ENCODE results near the gene THRA.

THRA gene

GRCh38 chr17:40026816-40027613 is 35.8 kb upstream of the THRA start:
- DNase-seq (ENCODE audit: low spot score), result peak; percentile 93

DNA sequence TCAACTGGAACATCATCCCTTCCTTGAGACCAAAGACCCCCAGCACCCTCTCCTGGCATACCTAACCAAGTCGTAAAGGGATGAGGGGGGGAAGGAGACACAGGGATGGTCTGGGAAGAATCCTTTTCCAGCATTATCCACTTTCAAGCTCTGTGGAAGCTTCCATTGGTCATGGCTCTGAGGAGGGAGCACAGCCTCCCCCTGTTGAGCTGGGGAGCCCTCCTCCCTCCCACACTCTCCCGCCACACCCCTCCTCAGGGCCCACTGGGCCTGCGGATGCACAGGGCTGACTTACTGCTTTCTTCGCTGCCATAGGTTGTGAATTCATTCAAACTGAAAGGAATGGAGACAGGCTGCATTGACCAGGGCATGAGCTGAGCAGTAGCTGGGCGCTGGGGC is 35.2 kb upstream of the THRA start:
- DNase-seq (ENCODE audit: low spot score), result no peak

DNA sequence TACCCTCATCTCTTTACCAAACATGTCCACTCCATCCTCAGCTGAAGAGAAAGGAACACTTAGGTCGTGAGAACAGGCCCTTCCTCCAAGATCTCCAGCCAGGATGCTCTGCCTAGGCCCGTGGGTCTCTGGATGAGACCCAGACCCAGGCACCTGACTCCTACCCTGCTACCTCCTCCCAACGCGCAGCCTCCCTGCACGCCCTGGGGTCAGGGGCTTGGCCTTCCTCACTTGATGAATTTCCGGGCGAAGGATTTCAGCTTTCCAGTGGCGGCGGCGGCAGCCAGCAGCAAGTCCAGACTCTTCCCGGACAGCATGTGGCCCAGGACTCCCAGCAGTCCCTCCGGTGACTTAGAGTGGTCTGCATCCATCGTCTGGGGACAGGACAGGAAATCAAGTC is 34.2 kb upstream of the THRA start:
- DNase-seq (ENCODE audit: low spot score), result no peak

DNA sequence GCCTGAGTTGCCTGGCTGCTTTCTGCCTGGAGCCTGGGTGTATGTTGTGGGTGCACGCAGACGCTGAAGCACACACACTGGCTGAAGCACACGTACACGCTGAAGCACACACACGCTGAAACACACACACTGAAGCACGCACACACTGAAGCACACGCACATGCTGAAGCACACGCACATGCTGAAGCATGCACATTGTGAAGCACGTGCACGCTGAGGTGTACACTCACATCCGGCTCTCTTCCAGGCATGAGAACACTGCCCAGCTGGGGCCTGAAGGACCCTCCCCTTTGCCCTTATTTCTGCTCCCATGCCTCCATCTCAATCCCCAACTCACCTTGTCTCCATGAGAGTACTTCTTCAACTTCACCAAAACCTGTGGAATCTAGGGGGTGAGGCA is 31.1 kb upstream of the THRA start:
- DNase-seq (ENCODE audit: low spot score), result no peak

DNA sequence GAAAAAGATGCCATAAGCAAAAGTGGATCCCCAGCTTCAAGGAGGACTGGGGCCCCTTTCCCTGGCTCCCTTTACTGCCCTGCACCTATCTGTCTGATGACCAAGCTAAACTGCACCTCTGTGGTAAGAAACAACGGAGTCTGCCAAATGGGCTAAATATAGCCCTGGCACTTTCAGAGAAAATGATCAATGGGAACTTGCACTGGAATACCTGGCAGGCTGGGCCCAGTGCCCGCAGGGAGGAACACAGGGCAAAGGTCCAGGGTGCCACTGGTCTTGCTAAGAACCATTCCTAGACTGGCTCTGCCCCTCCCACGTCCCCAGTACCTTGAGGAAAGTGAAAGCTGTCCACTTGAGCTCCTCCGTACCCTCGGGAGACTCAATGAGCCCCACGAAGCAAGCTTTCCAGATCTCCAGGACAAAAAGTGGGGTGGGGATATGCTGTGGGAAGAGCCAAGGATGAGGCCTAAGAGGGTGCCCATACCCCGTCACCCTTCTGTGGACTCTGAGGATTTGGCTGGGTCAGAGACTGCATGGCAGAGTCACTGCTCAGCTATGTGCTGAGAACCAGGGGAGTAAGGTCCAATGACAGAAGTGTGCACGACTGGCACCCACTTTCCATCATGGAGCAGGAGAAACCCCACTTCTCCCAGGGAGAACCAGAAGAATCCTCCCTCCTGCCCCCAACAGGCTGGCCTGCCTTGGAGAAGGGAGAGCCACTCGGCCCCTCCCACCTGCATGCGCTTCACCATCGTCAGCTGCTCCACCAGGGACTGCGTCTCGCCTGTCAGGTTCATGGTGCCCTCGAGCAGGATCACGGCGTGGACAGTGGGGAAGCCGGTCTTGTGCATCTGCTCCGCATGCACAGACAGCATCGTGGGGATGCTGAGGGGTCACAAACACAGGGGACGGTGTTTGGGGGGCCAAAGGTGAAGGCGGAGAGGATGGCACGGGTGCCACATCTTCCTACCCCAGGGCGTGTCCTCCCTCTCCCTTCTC is 30.1 kb upstream of the THRA start:
- DNase-seq (ENCODE audit: low spot score), result no peak

DNA sequence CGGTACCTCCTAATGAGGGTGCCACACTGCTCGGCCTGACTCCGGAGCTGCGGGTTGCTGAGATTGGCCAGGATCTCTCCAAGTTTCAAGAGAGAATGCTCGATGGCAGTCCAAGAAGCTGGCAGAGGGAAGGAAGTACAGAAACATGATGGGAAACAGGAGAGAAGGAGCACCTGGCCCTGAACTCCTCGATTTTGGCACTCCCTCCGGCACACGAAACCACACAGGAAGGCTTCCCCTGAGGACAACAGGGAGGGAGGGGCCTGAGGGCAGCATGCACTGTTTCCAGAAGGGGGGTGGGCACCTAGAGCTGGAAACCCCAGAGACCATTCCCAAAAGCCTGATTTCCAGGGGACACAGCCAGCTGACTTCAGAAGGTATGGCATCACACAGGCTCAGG is 29.4 kb upstream of the THRA start:
- no peak for DNase-seq (ENCODE audit: low spot score)

DNA sequence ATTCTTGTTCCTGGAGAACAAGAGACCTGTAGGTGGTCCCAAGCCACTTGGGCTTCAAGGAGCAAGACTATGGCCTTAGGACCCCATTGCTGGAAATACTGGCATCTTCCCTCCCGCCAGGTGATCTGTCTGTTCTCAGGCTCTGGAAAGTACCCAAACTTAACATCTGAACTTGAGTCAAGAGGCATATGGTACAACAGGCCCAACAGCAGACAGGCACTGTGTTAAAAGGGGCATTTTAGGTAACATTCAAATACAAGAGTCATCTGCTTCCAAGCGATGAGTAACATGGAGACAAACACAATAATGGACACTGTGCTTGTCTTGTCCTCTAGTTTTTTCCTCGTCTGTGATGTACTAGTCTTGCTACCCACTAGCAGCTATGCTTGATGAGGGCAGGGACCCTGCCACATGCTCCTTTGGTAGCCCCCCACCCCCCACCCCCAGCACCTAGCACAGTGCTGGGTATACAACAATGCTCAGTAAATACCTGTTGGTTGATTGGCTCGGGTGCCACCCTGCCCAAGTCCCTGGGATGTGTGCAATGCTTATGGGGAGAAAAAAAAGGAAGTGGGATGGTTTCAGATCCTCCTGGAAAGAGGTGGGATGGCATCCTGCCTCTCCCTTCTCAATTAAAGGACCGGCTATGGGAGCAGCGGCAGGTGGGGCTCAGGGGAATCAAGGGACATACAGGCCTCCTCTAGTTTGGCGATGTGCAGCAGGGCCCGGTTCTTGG is 28.2 kb upstream of the THRA start:
- DNase-seq (ENCODE audit: low spot score), result peak; percentile 54

DNA sequence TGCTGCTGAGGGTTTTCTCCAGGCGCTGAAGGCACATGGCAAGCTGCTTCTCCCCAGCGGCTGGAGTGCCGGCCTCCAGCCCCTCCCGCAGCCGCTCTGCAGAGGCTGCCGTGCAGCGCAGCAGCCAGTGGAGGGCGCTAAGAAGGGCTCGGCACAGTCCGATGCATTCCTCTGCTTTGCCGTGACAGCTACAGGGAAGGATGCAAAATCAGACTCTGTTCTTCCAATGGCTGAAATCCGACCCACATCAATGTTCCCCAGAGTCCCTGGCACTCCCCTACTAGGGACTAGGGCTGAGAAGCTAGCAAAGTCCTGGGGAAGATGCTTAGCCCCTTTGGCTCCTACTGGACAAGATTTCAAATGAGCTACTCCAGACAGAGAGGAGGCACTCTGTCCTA is 27.6 kb upstream of the THRA start:
- DNase-seq (ENCODE audit: low spot score), result peak; percentile 82

DNA sequence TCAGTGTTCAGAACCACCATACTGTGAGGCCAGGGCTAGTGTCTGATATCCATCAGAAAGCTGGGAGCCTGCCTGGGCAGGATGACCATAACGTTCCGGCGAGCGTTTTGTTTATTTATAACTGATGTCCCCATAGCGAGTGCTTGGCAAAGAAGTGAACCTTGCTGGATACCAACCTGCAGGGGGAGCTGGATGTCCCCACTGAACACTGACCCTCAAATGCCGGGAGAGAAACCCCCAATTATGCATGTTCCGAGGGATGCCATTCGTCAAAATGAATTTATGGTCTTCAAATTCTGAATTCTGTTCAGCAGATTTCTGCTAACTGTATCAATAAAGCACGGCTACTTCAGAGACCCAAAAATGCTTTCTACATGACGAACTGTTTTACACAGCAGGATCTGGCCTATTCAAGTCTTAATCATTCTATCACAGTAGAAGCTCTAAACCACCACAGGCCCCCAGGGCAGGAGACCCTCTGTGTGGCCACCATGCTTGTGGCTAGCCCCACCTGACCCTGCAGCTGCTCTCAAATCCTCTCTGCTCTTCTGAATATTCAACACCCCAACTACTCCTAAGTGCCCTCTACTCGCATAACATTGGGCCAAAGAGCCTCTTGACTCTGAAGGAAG is 23.8 kb upstream of the THRA start:
- peak; percentile 87 for DNase-seq (ENCODE audit: low spot score)

- DNase-seq (ENCODE audit: low spot score), result no peak
These were observed 21.6 kb upstream of the THRA start for GRCh38 chr17:40041196-40041595.

DNA sequence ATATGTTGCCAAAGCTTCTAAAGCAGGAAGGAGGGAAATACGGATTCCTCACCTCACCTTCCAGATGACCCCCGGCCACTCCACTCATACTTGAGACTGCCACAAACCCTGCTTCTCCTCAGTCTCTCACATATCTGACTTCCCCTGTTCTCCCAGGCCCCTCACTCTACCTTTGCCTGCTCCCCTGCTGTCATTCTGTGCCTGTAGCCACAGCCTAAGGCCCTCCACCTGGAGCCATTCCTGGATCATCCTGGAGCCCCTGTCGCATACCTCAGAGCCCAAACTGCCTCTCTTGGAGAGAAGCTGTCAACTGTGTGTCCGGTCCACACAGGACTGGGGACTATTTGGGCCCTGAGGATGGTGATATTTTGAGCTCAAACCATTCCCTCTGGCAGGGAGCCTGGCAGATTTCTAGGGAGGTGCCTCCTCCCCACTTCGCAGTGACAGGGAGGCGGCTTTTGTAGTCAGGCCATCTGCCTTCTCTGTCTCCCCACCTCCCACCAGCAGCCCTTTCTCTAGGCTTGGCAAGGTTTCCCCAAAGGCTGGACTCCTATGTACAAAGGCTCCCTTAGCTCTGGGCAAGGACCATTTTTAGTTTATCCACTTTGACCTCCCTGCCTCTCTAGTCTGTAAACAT is 6.3 kb upstream of the THRA start:
- DNase-seq (ENCODE audit: low spot score), result peak; percentile 98

DNA sequence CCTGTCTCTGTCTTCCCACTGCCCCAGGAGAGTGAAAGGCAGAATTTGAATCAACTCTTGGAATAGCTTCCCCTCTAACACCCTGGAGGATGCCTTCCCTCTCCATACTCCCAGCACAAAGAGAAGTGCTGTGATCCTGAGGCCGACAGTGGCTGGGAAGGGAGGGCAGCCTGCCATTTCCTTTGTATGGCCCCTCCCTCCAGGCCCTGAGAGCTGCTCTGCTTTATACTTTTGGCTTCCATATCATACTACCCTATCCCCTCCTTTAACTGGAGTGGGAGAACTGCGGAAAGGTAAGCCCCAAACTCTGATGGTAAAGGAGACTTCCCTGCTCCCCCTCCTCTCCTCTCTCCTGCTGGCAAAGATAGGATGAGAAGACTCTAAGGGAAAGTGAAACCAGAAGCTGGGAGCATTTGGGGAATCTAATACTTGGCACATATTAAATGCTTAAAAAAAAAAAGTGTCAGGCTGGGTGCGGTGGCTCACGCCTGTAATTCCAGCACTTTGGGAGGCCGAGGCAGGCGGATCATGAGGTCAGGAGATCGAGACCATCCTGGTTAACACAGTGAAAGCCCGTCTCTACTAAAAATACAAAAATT is 4.5 kb upstream of the THRA start:
- no peak for DNase-seq (ENCODE audit: low spot score)

GRCh38 chr17:40058865-40059264 is 3.9 kb upstream of the THRA start:
- no peak for DNase-seq (ENCODE audit: low spot score)

DNA sequence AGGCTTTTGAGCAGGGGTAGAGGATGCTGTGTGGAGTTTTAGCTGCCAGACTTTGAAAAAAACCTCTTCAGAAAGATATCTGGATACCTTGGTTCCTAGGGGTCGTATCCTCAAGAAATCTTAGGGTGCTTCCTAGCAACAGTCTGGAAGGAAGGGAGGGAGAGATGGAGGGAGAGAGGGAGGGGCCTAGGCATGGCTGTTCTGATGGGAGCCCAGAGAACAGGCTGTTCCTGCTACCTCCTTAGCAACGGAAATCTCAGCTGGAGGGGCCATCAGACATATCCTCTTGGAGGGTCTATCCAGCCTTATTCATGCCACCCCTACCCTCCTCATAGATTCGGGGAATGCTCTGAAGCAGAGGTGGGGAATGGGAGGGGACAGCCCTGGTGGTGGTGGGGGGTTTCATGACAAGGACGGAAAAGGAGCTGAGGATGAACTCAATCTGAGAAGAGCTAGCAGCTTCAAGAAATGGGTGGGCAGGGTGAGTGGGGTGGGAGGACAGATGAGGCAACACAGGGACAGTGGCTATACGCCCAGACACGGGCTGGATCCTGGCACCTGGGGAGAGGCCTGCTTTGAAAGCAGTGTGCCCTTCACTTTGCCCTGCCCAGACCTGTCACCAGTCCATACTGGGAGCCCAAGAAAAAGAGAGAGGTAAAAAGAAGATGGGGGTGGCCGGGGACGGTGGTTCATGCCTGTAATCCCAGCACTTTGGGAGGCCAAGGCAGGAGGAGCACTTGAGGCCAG is 2.9 kb upstream of the THRA start:
- DNase-seq (ENCODE audit: low spot score), result peak; percentile 40

GRCh38 chr17:40060887-40061608 is 1.7 kb upstream of the THRA start:
- DNase-seq (ENCODE audit: low spot score), result peak; percentile 31

GRCh38 chr17:40061609-40062038 is 1.1 kb upstream of the THRA start:
- DNase-seq (ENCODE audit: low spot score), result peak; percentile 17

- DNase-seq (ENCODE audit: low spot score), result peak; percentile 34
These were observed 514 bp downstream of the THRA start for GRCh38 chr17:40063187-40063771.

DNA sequence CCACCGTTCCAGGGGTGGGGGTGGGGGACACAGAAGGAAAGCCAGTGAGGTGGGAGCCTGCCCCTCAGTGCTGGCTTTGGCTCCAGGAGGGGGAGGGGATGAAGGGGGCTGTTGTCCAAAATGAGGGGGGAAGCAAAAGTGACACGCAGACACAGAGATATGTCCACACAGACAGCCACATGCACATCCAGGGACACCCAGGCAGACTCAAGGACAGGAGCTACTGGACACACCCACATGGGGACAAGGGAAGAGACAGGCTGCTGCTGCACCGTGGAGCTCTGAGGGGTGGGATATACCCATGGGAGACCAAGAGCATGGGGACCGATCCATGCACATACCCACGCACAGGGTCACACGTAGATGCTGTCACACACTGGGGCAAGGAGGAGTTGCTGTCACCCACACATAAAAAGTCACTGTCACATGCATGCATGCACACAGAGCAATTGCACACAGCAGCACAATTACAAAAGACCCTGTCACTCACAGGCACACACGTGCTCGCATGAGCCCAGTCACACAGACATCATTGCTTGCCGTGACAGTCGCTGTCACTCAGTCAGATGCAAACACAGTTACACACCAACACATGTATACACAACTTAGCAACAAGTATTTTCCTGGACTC is 1.3 kb downstream of the THRA start:
- peak; percentile 50 for DNase-seq (ENCODE audit: low spot score)

Data from cerebellar cortex (tissue), 1 donor.